Stimulated activated CD8-positive, alpha-beta memory T cell treated with anti-CD3 and anti-CD28 coated beads, Interleukin-7, amount 100 ng/mL, for 24 hours (primary cell): ENCODE measurements around the gene CLRN1.

Experiments used
- DNase-seq: peaks from one replicate; pipeline ENCODE4 v3.0.0-alpha.2; 2020; ENCODE audit warnings: low read depth

The CLRN1 gene

GRCh38 chr3:150920236-150920635 is 52.3 kb downstream of the CLRN1 start:
- DNase-seq: no peak

GRCh38 chr3:150917951-150918350 is 54.6 kb downstream of the CLRN1 start:
- no peak for DNase-seq

GRCh38 chr3:150913133-150913922 is 59.2 kb downstream of the CLRN1 start:
- DNase-seq: no peak

- no peak for DNase-seq
Observed at GRCh38 chr3:150912501-150912900, 60.0 kb downstream of the CLRN1 start.

- DNase-seq: no peak
Observed at GRCh38 chr3:150911771-150912170, 60.8 kb downstream of the CLRN1 start.

GRCh38 chr3:150906461-150906860 is 66.1 kb downstream of the CLRN1 start:
- no peak for DNase-seq

GRCh38 chr3:150905746-150906145 is 66.8 kb downstream of the CLRN1 start:
- no peak for DNase-seq

- DNase-seq: no peak
Observed at GRCh38 chr3:150905339-150905738, 67.2 kb downstream of the CLRN1 start, which contains the start of gene MINDY4B. Gene MINDY4B (minus strand): TSS chr3:150905439. CDS start chr3:150905439, 0 bp downstream.

GRCh38 chr3:150902988-150903387 is 69.5 kb downstream of the CLRN1 start:
- DNase-seq: no peak

GRCh38 chr3:150901793-150902192 is 70.7 kb downstream of the CLRN1 start:
- no peak for DNase-seq

GRCh38 chr3:150899141-150899540 is 73.4 kb downstream of the CLRN1 start:
- DNase-seq: no peak

- DNase-seq: no peak
Observed at GRCh38 chr3:150898046-150898754, 74.3 kb downstream of the CLRN1 start.

GRCh38 chr3:150897592-150897991 is 74.9 kb downstream of the CLRN1 start:
- DNase-seq: no peak

- no peak for DNase-seq
Observed at GRCh38 chr3:150890831-150891230, 81.7 kb downstream of the CLRN1 start.

- DNase-seq: no peak
Observed at GRCh38 chr3:150890295-150890694, 82.2 kb downstream of the CLRN1 start.

GRCh38 chr3:150889106-150889505 is 83.4 kb downstream of the CLRN1 start:
- no peak for DNase-seq

- DNase-seq: no peak
Observed at GRCh38 chr3:150887031-150887430, 85.5 kb downstream of the CLRN1 start.

GRCh38 chr3:150885535-150885934 is 87.0 kb downstream of the CLRN1 start:
- DNase-seq: no peak

- no peak for DNase-seq
Observed at GRCh38 chr3:150878996-150879575, 93.4 kb downstream of the CLRN1 start.

- DNase-seq: no peak
Observed at GRCh38 chr3:150878290-150878689, 94.2 kb downstream of the CLRN1 start.

GRCh38 chr3:150877303-150877702 is 95.2 kb downstream of the CLRN1 start:
- no peak for DNase-seq

- no peak for DNase-seq
Observed at GRCh38 chr3:150876611-150877265, 95.8 kb downstream of the CLRN1 start.
